H1 (cell line): ENCODE results near the gene BCAM. TPM values are rescaled to one million over a fixed set of nuclear protein-coding genes. Genes with fewer than 3 reads are reported as not detected.

Source experiments
- CTCF ChIA-PET: fragments of 300-600 bp; sonication (Branson Sonifier 250); formaldehyde crosslinking; loops from one replicate; lab custom pipeline; 2021; ENCODE audit not compliant: partially characterized antibody; lab: Charles Lee
- POLR2A ChIA-PET: fragments of 300-600 bp; sonication (Branson Sonifier 250); formaldehyde crosslinking; loops from one replicate; lab custom pipeline; 2021; ENCODE audit warnings: inconsistent platforms; ENCODE audit not compliant: partially characterized antibody; lab: Charles Lee
- DNase-seq, 2 experiments: peaks; one replicate each; pipeline versions ENCODE4 v3.0.0 to v3.0.0-alpha.2; 2010 to 2022; ENCODE audit warnings: low spot score in 2 of 2, low read depth in 1 of 2, mixed read lengths in 1 of 2
- FAIRE-seq: peaks from 2 replicates; lab custom pipeline; 2011; peaks lifted over from hg19 to GRCh38; lab: Jason Lieb, UNC
- H2AFZ ChIP-seq: 2 replicates; pipeline ENCODE4 v1.8.1; 2012; ENCODE audit warnings: low read length, inconsistent platforms
- H2AK5ac ChIP-seq: 2 replicates; pipeline ENCODE4 v1.6.1; 2013; ENCODE audit warnings: low read depth, low read length
- H2BK120ac ChIP-seq: replicated peaks from 2 replicates; pipeline ENCODE3; 2013; ENCODE audit warnings: low read depth, low read length, inconsistent platforms
- H2BK12ac ChIP-seq: 2 replicates; pipeline ENCODE4 v1.6.1; 2013; ENCODE audit warnings: low read depth, low read length
- H2BK15ac ChIP-seq: 2 replicates; pipeline ENCODE4 v1.6.1; 2013; ENCODE audit warnings: low read length
- H2BK20ac ChIP-seq: 2 replicates; pipeline ENCODE4 v1.6.1; 2013; ENCODE audit warnings: low read length
- H2BK5ac ChIP-seq: 2 replicates; pipeline ENCODE4 v1.6.1; 2013; ENCODE audit warnings: low read depth, low read length
- H3K14ac ChIP-seq: 2 replicates; pipeline ENCODE4 v1.6.1; 2013; ENCODE audit warnings: inconsistent platforms; ENCODE audit not compliant: insufficient read length
- H3K18ac ChIP-seq: 2 replicates; pipeline ENCODE4 v1.6.1; 2013; ENCODE audit warnings: low read length; ENCODE audit errors: extremely low read depth
- H3K23ac ChIP-seq: 2 replicates; pipeline ENCODE4 v1.6.1; 2013; ENCODE audit warnings: inconsistent platforms; ENCODE audit not compliant: insufficient read length
- H3K23me2 ChIP-seq: 2 replicates; pipeline ENCODE4 v1.6.1; 2013; ENCODE audit warnings: low read depth, low read length
- H3K27ac ChIP-seq: 2 replicates; pipeline ENCODE4 v1.6.1; 2011; ENCODE audit warnings: low read depth, low read length, inconsistent platforms
- H3K27me3 ChIP-seq, 4 experiments: replicated peaks in 1 of 4; 1 replicate in 1 of 4; 2 replicates in 3 of 4; pipeline versions ENCODE4 v1.6.1 to v1.8.1; 2011 to 2013; ENCODE audit warnings: low read length in 3 of 4, mild to moderate bottlenecking in 3 of 4, inconsistent platforms in 2 of 4, mixed read lengths in 2 of 4, moderate library complexity in 1 of 4; ENCODE audit not compliant: control insufficient read depth in 3 of 4, insufficient read depth in 3 of 4; ENCODE audit errors: extremely low read depth in 1 of 4
- H3K36me3 ChIP-seq, 4 experiments: 2 replicates each; pipeline versions ENCODE4 v1.6.1 to v1.8.1; 2011 to 2013; ENCODE audit warnings: mild to moderate bottlenecking in 4 of 4, low read length in 3 of 4, moderate library complexity in 2 of 4, control low read depth in 1 of 4, inconsistent platforms in 1 of 4; ENCODE audit not compliant: insufficient read depth in 4 of 4, control insufficient read depth in 2 of 4
- H3K4ac ChIP-seq: replicated peaks from 2 replicates; pipeline ENCODE3; 2013; ENCODE audit warnings: low read length, low read depth, mixed read lengths, inconsistent platforms; ENCODE audit not compliant: insufficient read length
- H3K4me1 ChIP-seq, 4 experiments: replicated peaks in 1 of 4; 1 replicate in 1 of 4; 2 replicates in 3 of 4; pipeline versions ENCODE4 v1.6.1 to v1.8.1; 2011 to 2013; ENCODE audit warnings: low read length in 3 of 4, inconsistent platforms in 2 of 4, mixed read lengths in 1 of 4; ENCODE audit not compliant: insufficient read depth in 4 of 4, control insufficient read depth in 3 of 4
- H3K4me2 ChIP-seq, 2 experiments: 2 replicates each; pipeline versions ENCODE4 v1.6.1 to v1.8.1; 2011 to 2013; ENCODE audit warnings: low read depth in 2 of 2, low read length in 2 of 2, control low read depth in 1 of 2, inconsistent platforms in 1 of 2, mild to moderate bottlenecking in 1 of 2; ENCODE audit not compliant: insufficient read depth in 1 of 2
- H3K4me3 ChIP-seq, 4 experiments: fragments of 200-600, 300-600 bp in 1 of 4; sonication (generic), shearing (Covaris generic), sonication (Bioruptor Twin) in 1 of 4; 2 replicates each; pipeline versions ENCODE4 v1.5.1 to v1.8.1; 2011 to 2016; ENCODE audit warnings: low read length in 4 of 4, low read depth in 3 of 4, control low read depth in 2 of 4, inconsistent platforms in 2 of 4, mild to moderate bottlenecking in 2 of 4, mixed read lengths in 1 of 4, moderate library complexity in 1 of 4; ENCODE audit not compliant: insufficient read depth in 2 of 4; ENCODE audit errors: extremely low read depth in 1 of 4
- H3K56ac ChIP-seq: replicated peaks from 2 replicates; pipeline ENCODE3; 2013; ENCODE audit warnings: low read depth, mild to moderate bottlenecking, mixed read lengths, low read length, inconsistent platforms; ENCODE audit not compliant: insufficient read length
- H3K79me1 ChIP-seq: 2 replicates; pipeline ENCODE4 v1.6.1; 2013; ENCODE audit warnings: low read depth, low read length, control low read depth
- H3K79me2 ChIP-seq, 2 experiments: 2 replicates each; pipeline versions ENCODE4 v1.6.1 to v1.8.1; 2012 to 2013; ENCODE audit warnings: low read length in 2 of 2, mild to moderate bottlenecking in 2 of 2, inconsistent platforms in 1 of 2; ENCODE audit not compliant: insufficient read depth in 2 of 2, control insufficient read depth in 1 of 2
- H3K9ac ChIP-seq, 4 experiments: replicated peaks in 1 of 4; 1 replicate in 1 of 4; 2 replicates in 3 of 4; pipeline versions ENCODE4 v1.6.1 to v1.8.1; 2011 to 2013; ENCODE audit warnings: low read depth in 3 of 4, low read length in 3 of 4, control low read depth in 2 of 4, mild to moderate bottlenecking in 2 of 4, moderate library complexity in 2 of 4, inconsistent platforms in 1 of 4; ENCODE audit errors: extremely low read depth in 1 of 4
- H3K9me3 ChIP-seq, 2 experiments: 2 replicates each; pipeline versions ENCODE4 v1.6.1 to v1.8.1; 2012 to 2013; ENCODE audit warnings: mild to moderate bottlenecking in 2 of 2, moderate library complexity in 2 of 2, control low read depth in 1 of 2, inconsistent platforms in 1 of 2, low read depth in 1 of 2, low read length in 1 of 2, mixed read lengths in 1 of 2; ENCODE audit not compliant: insufficient read depth in 2 of 2
- H4K20me1 ChIP-seq, 2 experiments: replicated peaks in 1 of 2; 2 replicates each; pipeline versions ENCODE3 to v1.8.1; 2011 to 2013; ENCODE audit warnings: inconsistent platforms in 2 of 2, low read length in 2 of 2, mild to moderate bottlenecking in 1 of 2; ENCODE audit not compliant: insufficient read depth in 2 of 2, control insufficient read depth in 1 of 2
- H4K5ac ChIP-seq: 2 replicates; pipeline ENCODE4 v1.6.1; 2013; ENCODE audit warnings: low read length, low read depth, mixed read lengths, inconsistent platforms; ENCODE audit not compliant: insufficient read length
- H4K8ac ChIP-seq: 2 replicates; pipeline ENCODE4 v1.8.0; 2013; ENCODE audit warnings: mild to moderate bottlenecking, moderate library complexity, low read length, inconsistent platforms; ENCODE audit not compliant: insufficient read depth; ENCODE audit errors: extremely low read depth
- H4K91ac ChIP-seq: replicated peaks from 2 replicates; pipeline ENCODE3; 2013; ENCODE audit warnings: low read length, mixed read lengths, inconsistent platforms; ENCODE audit not compliant: insufficient read length
- WGBS, 2 experiments: shearing (Covaris generic) in 1 of 2; methylation state at CpG; one replicate each; pipeline versions ENCODE4 v1.1.6 to v1.1.7; 2013 to 2015; ENCODE audit warnings: low lambda C conversion rate in 2 of 2, mixed read lengths in 2 of 2, inconsistent platforms in 1 of 2, low coverage in 1 of 2, missing lambda C conversion rate in 1 of 2; ENCODE audit not compliant: insufficient replicate concordance in 2 of 2, insufficient coverage in 1 of 2, insufficient read length in 1 of 2; ENCODE audit errors: extremely low coverage in 1 of 2, missing lambda C conversion rate in 1 of 2; 5-methylcytosine and 5-hydroxymethylcytosine counted together
- polyA plus RNA-seq, 7 experiments: library from polyadenylated mRNA; depleted of rRNA in 3 of 7; stranded (reverse) in 5 of 7; unstranded in 2 of 7; fragments of >200 nt in 5 of 7; fragments of 200-250 nt in 2 of 7; gene quantifications; 1 replicate in 5 of 7; 2 replicates in 1 of 7; 4 replicates in 1 of 7; pipeline versions ENCODE4 v1.2.1 to v1.2.3, GENCODE V29; 2011 to 2013; ENCODE audit warnings: missing spikeins in 2 of 7, mixed read lengths in 2 of 7
- total RNA-seq: library from RNA; stranded (reverse); fragmentation: NEBNext Ultra II Directional; extraction: Animal tissue kit (Norgen Biotek cat#: 25700); gene quantifications from 2 replicates; pipeline ENCODE4 v1.2.1, GENCODE V29; 2021
- TF ChIP-seq, protein P1 (sequence below), 3 experiments: IDR thresholded peaks; 1 replicate in 2 of 3; 2 replicates in 1 of 3; pipeline versions ENCODE4 v1.5.1 to v1.6.1; 2011; ENCODE audit warnings: low read length in 3 of 3, mild to moderate bottlenecking in 3 of 3, inconsistent platforms in 2 of 3, low read depth in 1 of 3, moderate library complexity in 1 of 3; ENCODE audit not compliant: insufficient read depth in 1 of 3; ENCODE audit errors: control extremely low read depth in 1 of 3
- TF ChIP-seq, protein P2 (sequence below): IDR thresholded peaks from 2 replicates; pipeline ENCODE4 v1.6.1; 2012; ENCODE audit warnings: inconsistent platforms

Gene BCAM
- total and polyA plus RNA-seq, 2 of the 8 experiments (the other 6 are each of a cell fraction or from before 2014, with no cell fraction given), result 32.5 to 81.4 TPM

DNA sequence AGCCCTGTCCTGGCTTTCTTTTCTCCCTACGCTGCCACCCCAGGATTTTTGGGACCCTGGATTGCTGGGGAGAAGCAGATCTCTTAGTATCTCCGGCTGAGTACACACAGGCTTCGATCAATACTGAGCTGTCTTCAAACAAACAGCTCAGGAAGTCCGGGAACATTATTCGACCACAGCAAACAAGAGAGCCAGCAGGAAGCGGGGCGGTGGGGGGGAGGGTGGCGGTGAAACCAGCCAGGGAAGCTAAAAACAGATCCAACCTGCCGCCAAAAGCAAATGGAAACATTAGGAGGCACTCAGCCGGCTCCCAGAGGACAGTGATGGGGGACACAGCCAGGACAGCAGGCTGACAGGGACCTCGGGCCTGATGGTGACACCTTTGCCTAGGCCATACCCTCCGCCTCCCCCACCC lies 12.2 kb upstream of the BCAM start:
- Histone ChIP-seq H4K8ac (no peak overlapping the region), H4K20me1 (no peaks in the 10 kb centered on the region)
- no peak for FAIRE-seq

More for the DNA sequence above, 12.2 kb upstream of the BCAM start:
- H2BK5ac ChIP-seq, result no peak overlapping the region
- peak overlapping the region; percentile 39 to 40; a peak in 1 of 4 replicates for H3K4me2 ChIP-seq
- H4K5ac ChIP-seq, result no peak overlapping the region
- no peak overlapping the region for H4K91ac ChIP-seq
- H2BK120ac ChIP-seq, result no peak overlapping the region
- no peaks in the 10 kb centered on the region for H3K79me2 ChIP-seq
- ChIA-PET CTCF (interaction anchor here (0.8 to 9.2 kb wide), 7 partner anchors 8 to 140 kb away, joined by 3 to 80 read pairs (median 3); partner anchors contain the start of gene NECTIN2), POLR2A (interaction anchor here (0.7 to 2.2 kb wide), 8 partner anchors 10 to 57 kb away, joined by 3 to 8 read pairs (median 5); partner anchors contain the start of gene BCAM)
- H3K36me3 ChIP-seq, result peaks cover 0 to 23% (median 7%) of the 10 kb centered on the region in 4 experiments; a peak in 5 of 8 replicates
- H2BK20ac ChIP-seq, result no peak overlapping the region
- H3K23ac ChIP-seq, result no peak overlapping the region
- no peak overlapping the region for H3K4me3 ChIP-seq
- no peak overlapping the region for H2BK12ac ChIP-seq
- H3K4ac ChIP-seq, result no peak overlapping the region
- H3K4me1 ChIP-seq, result peaks cover 5 to 10% (median 6%) of the 10 kb centered on the region in 4 experiments; a peak in 6 of 7 replicates
- H3K79me1 ChIP-seq, result no peaks in the 10 kb centered on the region
- no peak for DNase-seq
- WGBS, 2 experiments, result 64% methylated on average over 10 of the region's 12 CpGs; no CpG with 5 or more reads in 1 of the 2 experiments
- H3K56ac ChIP-seq, result no peak overlapping the region
- H3K27me3 ChIP-seq, result no peaks in the 10 kb centered on the region
- no peak overlapping the region for H3K14ac ChIP-seq
- no peak overlapping the region for H2AK5ac ChIP-seq
- 0 out of 2 replicates have a peak, but pooled peaks cover 1% of the 10 kb centered on the region for H3K23me2 ChIP-seq
- no peaks in the 10 kb centered on the region for H3K9me3 ChIP-seq
- no peak overlapping the region for H2BK15ac ChIP-seq
- H3K18ac ChIP-seq, result no peak overlapping the region
- TF ChIP-seq, protein P1, sequence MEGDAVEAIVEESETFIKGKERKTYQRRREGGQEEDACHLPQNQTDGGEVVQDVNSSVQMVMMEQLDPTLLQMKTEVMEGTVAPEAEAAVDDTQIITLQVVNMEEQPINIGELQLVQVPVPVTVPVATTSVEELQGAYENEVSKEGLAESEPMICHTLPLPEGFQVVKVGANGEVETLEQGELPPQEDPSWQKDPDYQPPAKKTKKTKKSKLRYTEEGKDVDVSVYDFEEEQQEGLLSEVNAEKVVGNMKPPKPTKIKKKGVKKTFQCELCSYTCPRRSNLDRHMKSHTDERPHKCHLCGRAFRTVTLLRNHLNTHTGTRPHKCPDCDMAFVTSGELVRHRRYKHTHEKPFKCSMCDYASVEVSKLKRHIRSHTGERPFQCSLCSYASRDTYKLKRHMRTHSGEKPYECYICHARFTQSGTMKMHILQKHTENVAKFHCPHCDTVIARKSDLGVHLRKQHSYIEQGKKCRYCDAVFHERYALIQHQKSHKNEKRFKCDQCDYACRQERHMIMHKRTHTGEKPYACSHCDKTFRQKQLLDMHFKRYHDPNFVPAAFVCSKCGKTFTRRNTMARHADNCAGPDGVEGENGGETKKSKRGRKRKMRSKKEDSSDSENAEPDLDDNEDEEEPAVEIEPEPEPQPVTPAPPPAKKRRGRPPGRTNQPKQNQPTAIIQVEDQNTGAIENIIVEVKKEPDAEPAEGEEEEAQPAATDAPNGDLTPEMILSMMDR (IDR thresholded peaks at IDR 0.05; ENCODE audit: control extremely low read depth in 1 of 3, insufficient read depth in 1 of 3, low read depth in 1 of 3, low read length in 3 of 3), result no peak
- TF ChIP-seq, protein P2, sequence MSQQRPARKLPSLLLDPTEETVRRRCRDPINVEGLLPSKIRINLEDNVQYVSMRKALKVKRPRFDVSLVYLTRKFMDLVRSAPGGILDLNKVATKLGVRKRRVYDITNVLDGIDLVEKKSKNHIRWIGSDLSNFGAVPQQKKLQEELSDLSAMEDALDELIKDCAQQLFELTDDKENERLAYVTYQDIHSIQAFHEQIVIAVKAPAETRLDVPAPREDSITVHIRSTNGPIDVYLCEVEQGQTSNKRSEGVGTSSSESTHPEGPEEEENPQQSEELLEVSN, result 0 out of 2 replicates have a peak, but pooled peaks have one; percentile 14
- no peak overlapping the region for H2AFZ ChIP-seq
- 0 out of 2 replicates have a peak overlapping the region, but pooled peaks have one; percentile 18 for H3K27ac ChIP-seq
- no peak overlapping the region; a peak in 1 of 7 replicates for H3K9ac ChIP-seq
